ENCODE measurements around the gene IMPG2.

The IMPG2 gene

GRCh38 chr3:101244212-101244575, 76.2 kb downstream of the IMPG2 start:
- DNase-seq (ENCODE audit: extremely low spot score, insufficient read length, low read depth) (no peak), FAIRE-seq (no peak)

GRCh38 chr3:101243285-101244211, 76.8 kb downstream of the IMPG2 start:
- no peak for DNase-seq (ENCODE audit: extremely low spot score, insufficient read length, low read depth)
- no peak for FAIRE-seq

- DNase-seq (ENCODE audit: extremely low spot score, insufficient read length, low read depth) = no peak
- FAIRE-seq = no peak
Measured at GRCh38 chr3:101240719-101241399, 79.5 kb downstream of the IMPG2 start.

GRCh38 chr3:101235048-101235447, 85.3 kb downstream of the IMPG2 start:
- FAIRE-seq (no peak), DNase-seq (ENCODE audit: extremely low spot score, insufficient read length, low read depth) (no peak)

- FAIRE-seq = no peak
Measured at GRCh38 chr3:101230618-101231017, 89.8 kb downstream of the IMPG2 start.

GRCh38 chr3:101229681-101230080, 90.7 kb downstream of the IMPG2 start:
- DNase-seq (ENCODE audit: extremely low spot score, insufficient read length, low read depth) (no peak), FAIRE-seq (no peak)

More at GRCh38 chr3:101230618-101231017, 89.8 kb downstream of the IMPG2 start:
- DNase-seq (ENCODE audit: extremely low spot score, insufficient read length, low read depth) = no peak

- FAIRE-seq = no peak
- DNase-seq (ENCODE audit: extremely low spot score, insufficient read length, low read depth) = no peak
Measured at GRCh38 chr3:101228441-101228840, 91.9 kb downstream of the IMPG2 start.

GRCh38 chr3:101224739-101225138, 95.6 kb downstream of the IMPG2 start:
- no peak for FAIRE-seq
- DNase-seq (ENCODE audit: extremely low spot score, insufficient read length, low read depth) = no peak

- FAIRE-seq = no peak
- no peak for DNase-seq (ENCODE audit: extremely low spot score, insufficient read length, low read depth)
Measured at GRCh38 chr3:101223016-101223415, 97.4 kb downstream of the IMPG2 start.

GRCh38 chr3:101219842-101220560, 100.4 kb downstream of the IMPG2 start:
- DNase-seq (ENCODE audit: extremely low spot score, insufficient read length, low read depth) (no peak), FAIRE-seq (no peak)

GRCh38 chr3:101217472-101218245, 102.7 kb downstream of the IMPG2 start:
- FAIRE-seq (no peak), DNase-seq (ENCODE audit: extremely low spot score, insufficient read length, low read depth) (no peak)

- DNase-seq (ENCODE audit: extremely low spot score, insufficient read length, low read depth) = no peak
- FAIRE-seq = peak; percentile 49
Measured at GRCh38 chr3:101216710-101217465, 103.5 kb downstream of the IMPG2 start.

- DNase-seq (ENCODE audit: extremely low spot score, insufficient read length, low read depth) = no peak
- no peak for FAIRE-seq
Measured at GRCh38 chr3:101212730-101213129, 107.6 kb downstream of the IMPG2 start.

GRCh38 chr3:101204246-101204645, 116.1 kb downstream of the IMPG2 start:
- DNase-seq (ENCODE audit: extremely low spot score, insufficient read length, low read depth) = no peak
- no peak for FAIRE-seq

- FAIRE-seq = no peak
- no peak for DNase-seq (ENCODE audit: extremely low spot score, insufficient read length, low read depth)
Measured at GRCh38 chr3:101203411-101203810, 117.0 kb downstream of the IMPG2 start.

- FAIRE-seq (no peak), DNase-seq (ENCODE audit: extremely low spot score, insufficient read length, low read depth) (no peak)
Measured at GRCh38 chr3:101202640-101203039, 117.7 kb downstream of the IMPG2 start.

GRCh38 chr3:101200461-101200860, 119.9 kb downstream of the IMPG2 start:
- DNase-seq (ENCODE audit: extremely low spot score, insufficient read length, low read depth) (no peak), FAIRE-seq (no peak)

GRCh38 chr3:101195951-101196713, 124.2 kb downstream of the IMPG2 start:
- FAIRE-seq (peak; percentile 9), DNase-seq (ENCODE audit: extremely low spot score, insufficient read length, low read depth) (no peak)

GRCh38 chr3:101194392-101194791, 126.0 kb downstream of the IMPG2 start:
- FAIRE-seq = no peak
- no peak for DNase-seq (ENCODE audit: extremely low spot score, insufficient read length, low read depth)
